GM12878 (cell line): ENCODE results near the gene RPS19BP1.

Experiments
- BACH1 ChIP-seq: fragments of 450-650 bp; IDR thresholded peaks from 2 replicates; pipeline ENCODE4 v1.6.1; 2017; ENCODE audit warnings: mild to moderate bottlenecking, borderline replicate concordance
- EP300 ChIP-seq, 2 experiments: fragments of 150-350 bp in 1 of 2; IDR thresholded peaks; 2 replicates each; pipeline ENCODE4 v1.6.1; 2011 to 2012; ENCODE audit warnings: low read depth in 2 of 2, low read length in 2 of 2, borderline replicate concordance in 1 of 2, improper control_type of control experiment in 1 of 2, inconsistent platforms in 1 of 2; ENCODE audit not compliant: control insufficient read depth in 1 of 2
- SRF ChIP-seq, 2 experiments: IDR thresholded peaks; 2 replicates each; pipeline ENCODE4 v1.6.1; 2011; ENCODE audit warnings: low read depth in 2 of 2, low read length in 2 of 2, mild to moderate bottlenecking in 1 of 2, moderate library complexity in 1 of 2
- TCF12 ChIP-seq: IDR thresholded peaks from 2 replicates; pipeline ENCODE4 v1.6.1; 2011; ENCODE audit warnings: low read depth, mild to moderate bottlenecking, low read length
- YY1 ChIP-seq: IDR thresholded peaks from 2 replicates; pipeline ENCODE4 v1.6.1; 2011; ENCODE audit warnings: low read depth, mild to moderate bottlenecking, low read length
- TF ChIP-seq, protein P1 (sequence below), 3 experiments: IDR thresholded peaks in 2 of 3; conservative IDR thresholded peaks in 1 of 3; 2 replicates each; pipeline ENCODE4 v1.5.1; 2011; ENCODE audit warnings: low read depth in 3 of 3, low read length in 3 of 3, mild to moderate bottlenecking in 3 of 3, control low read depth in 2 of 3, moderate library complexity in 2 of 3, inconsistent platforms in 1 of 3, mixed read lengths in 1 of 3; ENCODE audit not compliant: control insufficient read depth in 2 of 3, insufficient read depth in 1 of 3; ENCODE audit errors: extremely low read depth in 1 of 3
- TF ChIP-seq, protein P2 (sequence below): IDR thresholded peaks from 2 replicates; pipeline ENCODE4 v1.6.1; 2012; ENCODE audit warnings: low read depth, low read length, improper control_type of control experiment

DNA sequence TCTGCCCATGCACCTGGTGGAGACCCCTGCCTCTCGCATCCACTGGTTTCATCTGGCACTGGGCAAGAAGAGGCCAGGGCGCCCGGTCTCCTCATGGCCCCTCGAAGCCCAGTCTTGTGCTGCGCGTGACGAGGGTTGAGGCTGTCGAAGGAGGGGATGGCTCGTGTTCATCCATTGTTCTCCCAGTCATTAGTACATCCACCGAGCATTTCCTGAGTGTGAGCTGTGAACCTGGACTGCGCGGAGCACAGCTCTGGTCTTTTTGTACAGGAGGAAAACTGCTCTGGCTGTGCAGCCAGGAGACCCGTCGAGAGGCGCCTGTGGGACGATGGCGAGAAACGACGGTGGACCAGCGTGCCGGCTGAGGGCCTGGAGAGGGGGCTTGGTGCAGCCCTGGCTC, 44.8 kb upstream of the RPS19BP1 start:
- TF ChIP-seq, protein P1, sequence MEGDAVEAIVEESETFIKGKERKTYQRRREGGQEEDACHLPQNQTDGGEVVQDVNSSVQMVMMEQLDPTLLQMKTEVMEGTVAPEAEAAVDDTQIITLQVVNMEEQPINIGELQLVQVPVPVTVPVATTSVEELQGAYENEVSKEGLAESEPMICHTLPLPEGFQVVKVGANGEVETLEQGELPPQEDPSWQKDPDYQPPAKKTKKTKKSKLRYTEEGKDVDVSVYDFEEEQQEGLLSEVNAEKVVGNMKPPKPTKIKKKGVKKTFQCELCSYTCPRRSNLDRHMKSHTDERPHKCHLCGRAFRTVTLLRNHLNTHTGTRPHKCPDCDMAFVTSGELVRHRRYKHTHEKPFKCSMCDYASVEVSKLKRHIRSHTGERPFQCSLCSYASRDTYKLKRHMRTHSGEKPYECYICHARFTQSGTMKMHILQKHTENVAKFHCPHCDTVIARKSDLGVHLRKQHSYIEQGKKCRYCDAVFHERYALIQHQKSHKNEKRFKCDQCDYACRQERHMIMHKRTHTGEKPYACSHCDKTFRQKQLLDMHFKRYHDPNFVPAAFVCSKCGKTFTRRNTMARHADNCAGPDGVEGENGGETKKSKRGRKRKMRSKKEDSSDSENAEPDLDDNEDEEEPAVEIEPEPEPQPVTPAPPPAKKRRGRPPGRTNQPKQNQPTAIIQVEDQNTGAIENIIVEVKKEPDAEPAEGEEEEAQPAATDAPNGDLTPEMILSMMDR (IDR thresholded peaks at IDR 0.05 in 2 of 3, conservative IDR thresholded peaks at IDR 0.05 in 1 of 3; ENCODE audit: control insufficient read depth in 2 of 3, extremely low read depth in 1 of 3, insufficient read depth in 1 of 3, low read depth in 3 of 3, low read length in 3 of 3) = no peak
- TF ChIP-seq TCF12 = no peak
- TF ChIP-seq SRF (IDR thresholded peaks at IDR 0.05; ENCODE audit: low read depth in 2 of 2, low read length in 2 of 2) = no peak
- TF ChIP-seq YY1 = no peak
- TF ChIP-seq EP300 (IDR thresholded peaks at IDR 0.05; ENCODE audit: borderline replicate concordance in 1 of 2, control insufficient read depth in 1 of 2, low read depth in 2 of 2, low read length in 2 of 2) = no peak
- TF ChIP-seq BACH1 = no peak
- TF ChIP-seq, protein P2, sequence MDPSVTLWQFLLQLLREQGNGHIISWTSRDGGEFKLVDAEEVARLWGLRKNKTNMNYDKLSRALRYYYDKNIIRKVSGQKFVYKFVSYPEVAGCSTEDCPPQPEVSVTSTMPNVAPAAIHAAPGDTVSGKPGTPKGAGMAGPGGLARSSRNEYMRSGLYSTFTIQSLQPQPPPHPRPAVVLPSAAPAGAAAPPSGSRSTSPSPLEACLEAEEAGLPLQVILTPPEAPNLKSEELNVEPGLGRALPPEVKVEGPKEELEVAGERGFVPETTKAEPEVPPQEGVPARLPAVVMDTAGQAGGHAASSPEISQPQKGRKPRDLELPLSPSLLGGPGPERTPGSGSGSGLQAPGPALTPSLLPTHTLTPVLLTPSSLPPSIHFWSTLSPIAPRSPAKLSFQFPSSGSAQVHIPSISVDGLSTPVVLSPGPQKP = no peak
